GM12891 (cell line): ENCODE results near the gene GALP.
"Not testable (repeated sequence)": the region's sequence is repeated elsewhere in the genome, so short reads cannot be mapped to it uniquely, and the experiment has no call there.

Experiments used
- POLR2A ChIP-seq: IDR thresholded peaks from 2 replicates; pipeline ENCODE4 v1.6.1; 2011; ENCODE audit warnings: low read depth, low read length, control low read depth
- POLR2AphosphoS5 ChIP-seq: IDR thresholded peaks from 2 replicates; pipeline ENCODE4 v1.6.1; 2011; ENCODE audit warnings: low read depth, low read length, control low read depth
- SPI1 ChIP-seq: IDR thresholded peaks from 2 replicates; pipeline ENCODE4 v1.6.1; 2011; ENCODE audit warnings: low read depth, low read length, control low read depth
- TAF1 ChIP-seq: IDR thresholded peaks from 2 replicates; pipeline ENCODE4 v1.6.1; 2011; ENCODE audit warnings: low read depth, low read length, control low read depth

DNA sequence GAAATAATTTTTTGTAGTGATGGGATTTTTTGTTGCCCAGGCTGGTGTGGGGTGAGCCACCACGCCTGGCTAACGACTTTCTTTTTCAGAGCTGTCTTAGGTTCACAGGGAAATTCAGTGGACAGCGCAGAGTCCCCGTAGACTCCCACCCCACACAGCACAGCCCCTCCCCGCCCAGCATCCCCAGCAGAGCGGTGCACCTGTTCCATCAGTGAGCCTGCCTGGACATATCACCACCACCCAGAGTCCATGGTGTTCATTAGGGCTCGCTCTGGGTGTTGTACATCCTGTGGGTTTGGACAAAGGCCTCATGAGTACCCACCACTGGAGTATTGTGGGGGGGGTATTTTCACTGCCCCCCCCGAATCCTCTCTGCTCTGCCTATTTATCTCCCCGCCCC is 34.2 kb downstream of the GALP start:
- TF ChIP-seq POLR2A, POLR2AphosphoS5, TAF1, SPI1: not testable (repeated sequence)
